Activated naive CD4-positive, alpha-beta T cell (primary cell): ENCODE measurements around the gene TMC7.
"Not testable (repeated sequence)": the region's sequence is repeated elsewhere in the genome, so short reads cannot be mapped to it uniquely, and the experiment has no call there.

Experiments
- DNase-seq, 4 experiments: peaks; one replicate each; lab custom pipeline; 2025; lab: John Stamatoyannopoulos, UW

The TMC7 gene

GRCh38 chr16:18984435-18985005 is 786 bp downstream of the TMC7 start:
- no peak for DNase-seq

DNA sequence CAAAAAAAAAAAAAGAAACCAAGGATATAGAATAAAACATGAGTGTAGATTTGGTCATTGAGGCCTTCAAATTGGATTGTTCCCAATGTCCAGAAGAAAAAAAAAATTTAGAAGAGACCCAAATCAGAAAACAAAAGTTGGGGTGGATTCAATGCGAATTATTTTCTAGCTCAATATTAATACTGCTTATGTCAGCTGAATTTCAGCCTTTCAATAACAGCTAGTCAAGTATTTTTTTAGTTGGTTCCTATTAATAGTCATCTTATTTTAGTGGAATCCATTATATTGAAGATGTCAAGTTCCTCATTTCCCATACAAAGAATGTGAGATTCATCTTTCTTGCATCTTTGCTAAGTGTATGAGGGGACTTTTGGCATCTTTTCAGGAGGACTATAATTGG is 1.5 kb downstream of the TMC7 start:
- not testable (repeated sequence) for DNase-seq

DNA sequence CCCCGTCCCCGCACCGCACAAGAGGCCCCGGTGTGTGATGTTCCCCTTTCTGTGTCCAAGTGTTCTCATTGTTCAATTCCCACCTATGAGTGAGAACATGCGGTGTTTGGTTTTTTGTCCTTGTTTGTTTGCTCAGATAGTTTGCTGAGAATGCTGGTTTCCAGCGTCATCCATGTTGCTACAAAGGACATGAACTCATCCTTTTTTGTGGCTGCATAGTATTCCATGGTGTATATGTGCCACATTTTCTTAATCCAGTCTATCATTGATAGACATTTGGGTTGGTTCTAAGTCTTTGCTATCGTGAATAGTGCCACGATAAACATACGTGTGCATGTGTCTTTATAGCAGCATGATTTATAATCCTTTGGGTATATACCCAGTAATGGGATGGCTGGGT is 8.0 kb downstream of the TMC7 start:
- not testable (repeated sequence) for DNase-seq

- not testable (repeated sequence) for DNase-seq
Observed at GRCh38 chr16:18993531-18993930, 9.8 kb downstream of the TMC7 start.

GRCh38 chr16:18994181-18994580 is 10.4 kb downstream of the TMC7 start:
- DNase-seq: not testable (repeated sequence)

DNA sequence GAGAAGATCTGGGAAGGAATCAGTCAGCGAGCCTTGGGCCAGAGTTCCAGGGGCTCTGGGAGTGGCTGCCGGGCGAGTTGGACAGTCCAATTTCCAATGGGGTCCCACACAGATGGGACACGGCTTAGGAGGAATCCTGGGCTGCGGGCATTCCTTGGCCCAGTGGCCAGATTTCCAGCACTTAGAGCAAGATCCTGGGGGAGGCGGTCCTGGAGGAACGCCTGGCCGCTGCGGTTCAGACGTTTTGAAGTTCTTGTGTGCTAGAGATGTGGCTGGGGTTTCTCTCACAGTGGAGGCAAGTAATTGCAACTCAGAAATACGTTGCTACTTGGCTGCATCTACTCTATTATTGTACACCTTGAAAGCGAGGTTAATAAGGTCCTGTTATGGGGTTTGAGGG is 11.7 kb downstream of the TMC7 start:
- DNase-seq: not testable (repeated sequence)

DNA sequence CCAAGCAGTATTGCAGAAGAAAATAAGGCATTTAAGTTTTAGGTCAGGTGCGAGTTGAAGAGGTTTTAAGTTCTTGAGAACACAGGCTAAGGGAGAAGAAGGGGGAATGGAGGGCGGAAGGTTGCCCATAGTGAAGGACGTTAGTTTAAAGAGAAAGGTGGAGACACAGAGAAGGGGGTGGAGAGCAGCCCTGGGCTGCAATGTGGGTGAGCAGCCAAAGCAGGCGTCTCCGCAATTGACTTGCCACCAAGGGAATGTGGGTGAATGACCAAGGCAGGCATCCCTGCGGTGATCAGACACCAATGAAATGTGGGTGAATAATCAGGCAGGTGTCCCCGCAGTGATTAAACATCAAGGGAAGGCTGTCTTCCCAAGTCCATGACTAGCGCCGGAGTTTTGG is 12.8 kb downstream of the TMC7 start:
- DNase-seq: not testable (repeated sequence)

GRCh38 chr16:18997001-18997400 is 13.3 kb downstream of the TMC7 start:
- DNase-seq: not testable (repeated sequence)

DNA sequence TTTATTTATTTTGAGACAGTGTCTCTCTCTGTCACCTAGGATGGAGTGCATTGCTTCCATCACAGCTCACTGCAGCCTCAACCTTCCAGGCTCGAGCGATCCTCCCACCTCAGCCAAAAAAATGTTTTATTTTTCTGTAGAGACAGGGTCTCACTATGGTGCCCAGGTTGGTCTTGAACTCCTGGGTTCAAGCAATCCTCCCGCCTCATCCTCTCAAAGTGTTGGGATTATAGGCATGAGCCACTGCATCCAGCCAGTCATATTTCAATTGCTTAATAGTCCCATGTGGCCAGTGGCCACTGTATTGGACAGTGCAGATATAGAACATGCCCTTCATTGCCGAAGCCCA is 15.3 kb downstream of the TMC7 start:
- DNase-seq: no peak

DNA sequence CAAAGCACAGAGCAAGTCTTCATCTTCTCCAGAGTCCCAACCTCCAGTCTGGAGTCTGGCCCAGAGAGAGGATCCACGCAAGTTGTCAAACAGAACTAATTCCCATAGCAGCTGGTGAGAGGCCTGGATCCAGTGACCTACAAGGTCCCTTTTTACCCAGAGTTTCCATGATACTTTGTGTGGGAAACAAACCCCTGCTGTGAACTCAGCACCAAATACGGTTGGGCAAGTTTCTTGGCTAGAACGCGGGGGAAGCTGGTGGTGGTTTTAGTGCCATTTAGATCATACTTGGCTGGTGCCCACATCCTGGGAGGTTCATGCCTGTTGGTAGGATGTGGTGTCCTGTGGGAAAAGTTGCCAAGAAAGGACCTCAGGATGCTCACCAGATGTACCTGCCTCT is 18.1 kb downstream of the TMC7 start:
- no peak for DNase-seq

- no peak for DNase-seq
Observed at GRCh38 chr16:19003935-19004334, 20.2 kb downstream of the TMC7 start.

- no peak for DNase-seq
Observed at GRCh38 chr16:19005561-19006445, 22.1 kb downstream of the TMC7 start.

DNA sequence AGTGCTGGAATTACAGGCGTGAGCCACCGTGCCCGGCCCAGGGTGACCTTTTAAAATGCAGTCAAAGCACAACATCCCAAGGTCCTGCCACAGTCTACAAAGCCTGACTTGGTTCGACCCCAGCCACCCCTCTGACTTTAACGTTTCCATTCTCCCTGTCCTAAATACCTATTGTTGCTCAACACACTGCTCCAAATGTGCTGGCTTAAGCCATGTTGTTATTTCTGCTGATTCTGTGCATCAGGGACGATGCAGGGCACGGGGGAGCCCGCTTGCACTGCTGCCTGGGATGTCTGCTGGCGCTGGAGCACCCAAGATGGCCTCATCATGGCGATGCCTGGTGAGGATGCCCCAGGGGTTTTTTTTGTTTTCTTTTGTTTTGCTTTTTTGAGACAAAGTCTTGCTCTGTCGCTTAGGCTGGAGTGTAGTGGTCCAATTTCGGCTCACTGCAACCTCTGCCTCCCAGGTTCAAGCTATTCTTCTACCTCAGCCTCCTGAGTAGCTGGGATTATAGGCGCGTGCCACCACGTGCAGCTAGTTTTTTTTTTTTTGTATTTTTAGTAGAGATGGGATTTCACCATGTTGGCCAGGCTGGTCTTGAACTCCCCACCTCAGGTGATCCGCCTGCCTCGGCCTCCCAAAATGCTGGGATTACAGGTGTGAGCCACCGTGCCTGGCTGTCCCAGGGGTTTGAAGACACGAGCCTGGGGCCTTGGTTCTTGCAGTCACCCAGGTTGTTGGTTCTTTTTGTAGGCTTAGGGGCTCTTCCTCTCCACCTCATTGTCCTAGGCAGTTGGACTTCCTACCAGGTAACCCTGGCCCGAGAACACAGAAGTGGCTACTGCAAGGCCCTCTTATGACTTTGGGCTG is 22.9 kb downstream of the TMC7 start:
- DNase-seq: no peak

DNA sequence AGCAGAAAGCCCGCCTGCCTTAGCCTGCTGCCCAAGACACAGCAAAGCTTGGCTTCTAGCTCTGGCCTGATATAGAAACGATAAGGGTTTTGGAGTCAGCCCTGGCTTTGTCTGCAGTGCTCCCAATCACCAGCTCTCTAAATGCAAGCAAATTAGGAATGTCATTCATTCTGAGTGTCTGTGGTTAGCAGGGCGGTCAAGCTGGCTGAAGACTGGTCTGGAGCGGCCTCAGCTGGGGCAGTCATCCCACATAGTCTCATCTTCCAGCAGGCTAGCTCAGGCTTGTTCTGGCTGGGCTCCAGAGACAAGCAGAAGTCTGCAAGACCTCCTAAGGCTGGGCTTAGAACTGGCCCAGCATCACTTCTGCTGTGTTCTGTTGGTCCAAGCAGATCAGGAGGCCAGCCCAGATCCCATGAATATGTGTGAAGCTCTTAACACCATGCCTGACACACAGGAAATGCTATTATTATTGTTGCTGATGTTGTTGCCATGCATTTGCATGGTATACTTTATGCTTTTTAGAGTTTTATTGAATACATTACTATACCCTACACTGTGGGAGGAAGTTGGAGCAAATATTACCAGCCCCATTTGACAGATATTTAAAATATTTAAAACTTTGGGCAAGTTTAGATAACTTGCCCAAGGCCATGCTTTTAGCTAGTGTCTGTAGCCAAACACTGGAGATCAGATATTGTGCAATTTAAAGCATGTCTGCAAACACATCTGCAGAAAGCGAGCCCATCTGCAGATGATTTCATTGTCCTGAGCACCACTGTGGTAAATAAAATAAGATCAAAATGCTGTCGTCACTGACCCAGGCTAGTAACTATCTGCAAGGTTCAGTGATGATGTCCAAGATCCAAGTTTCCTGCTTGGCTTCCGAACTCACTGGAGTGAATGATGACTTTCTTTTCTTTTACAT is 24.8 kb downstream of the TMC7 start:
- DNase-seq: no peak

DNA sequence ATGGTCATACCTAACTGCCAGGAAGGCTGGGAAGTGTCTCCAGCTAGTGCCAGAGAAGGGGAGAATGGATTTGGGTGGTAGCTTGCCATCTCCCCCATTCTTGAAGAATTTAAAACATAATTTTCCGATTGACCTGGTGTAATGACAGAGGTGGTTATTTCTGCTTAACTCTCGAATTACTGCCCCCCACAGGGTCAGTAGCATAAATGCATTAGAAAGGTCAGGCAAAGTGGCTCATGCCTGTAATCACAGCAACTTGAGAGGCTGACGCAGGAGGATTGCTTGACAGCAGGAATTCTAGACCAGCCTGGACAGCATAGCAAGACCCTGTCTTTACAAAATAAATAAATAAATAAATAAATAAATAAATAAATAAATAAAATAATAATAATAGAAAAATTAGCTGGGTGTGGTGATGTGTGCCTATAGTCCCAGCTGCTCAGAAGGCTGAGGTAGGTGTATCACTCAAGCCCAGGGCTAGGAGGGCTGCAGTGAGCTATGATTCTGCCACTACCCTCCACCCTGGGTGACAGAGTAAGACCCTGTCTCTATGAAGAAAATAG is 27.5 kb downstream of the TMC7 start:
- no peak for DNase-seq

- DNase-seq: no peak
Observed at GRCh38 chr16:19014461-19014860, 30.7 kb downstream of the TMC7 start.

DNA sequence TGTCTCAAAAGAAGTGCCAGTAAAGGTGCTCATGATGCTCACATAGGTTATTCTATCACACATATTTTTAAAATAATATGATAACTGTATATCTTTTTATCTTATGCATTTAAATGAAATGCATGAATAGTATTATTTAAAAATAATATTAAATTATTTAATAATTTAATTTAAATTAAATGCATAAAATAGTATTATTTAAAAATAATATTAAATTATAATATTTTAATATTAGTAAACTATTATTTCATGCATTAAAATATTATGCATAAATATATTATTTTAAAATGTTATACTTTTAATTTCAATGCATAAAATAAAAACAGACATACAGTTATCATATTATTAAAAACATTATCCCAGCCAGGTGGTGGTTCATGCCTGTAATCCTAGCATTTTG is 33.4 kb downstream of the TMC7 start:
- DNase-seq: no peak

DNA sequence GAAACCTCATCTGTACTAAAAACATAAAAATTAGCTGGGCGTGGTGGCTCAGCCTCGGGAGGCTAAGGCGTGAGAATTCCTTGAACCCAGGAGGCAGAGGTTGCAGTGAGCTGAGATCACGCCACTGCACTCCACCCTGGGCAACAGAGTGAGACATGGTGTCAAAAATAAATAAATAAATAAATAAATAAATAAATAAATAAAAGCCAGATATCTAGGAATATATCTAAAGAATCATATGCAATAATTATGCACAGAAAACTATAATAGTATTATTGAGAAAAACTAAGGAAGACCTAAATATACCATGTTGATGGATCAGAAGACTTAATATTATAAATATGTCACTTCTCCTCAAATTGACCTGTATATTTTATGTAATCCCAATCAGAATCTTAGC is 37.0 kb downstream of the TMC7 start:
- no peak for DNase-seq

- DNase-seq: no peak
Observed at GRCh38 chr16:19021747-19022146, 38.0 kb downstream of the TMC7 start.

DNA sequence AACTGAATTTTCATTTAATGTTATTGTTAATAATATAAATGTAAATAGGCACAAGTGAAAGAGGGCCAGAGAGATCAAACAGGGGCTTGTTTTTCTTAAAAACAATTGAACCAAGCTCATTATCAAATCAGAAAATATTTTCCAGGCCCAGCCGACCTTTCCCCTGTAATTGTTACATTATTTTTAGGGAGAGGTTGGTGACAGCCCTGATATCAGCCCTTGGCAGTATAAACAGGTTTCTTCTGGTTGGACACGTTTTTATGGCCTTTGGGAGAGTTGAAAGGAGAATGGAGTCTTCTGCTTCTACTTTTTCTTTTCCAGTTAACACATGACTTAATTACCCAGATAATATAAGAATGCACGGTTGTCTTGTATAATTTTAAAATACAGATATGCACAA is 43.7 kb downstream of the TMC7 start:
- no peak for DNase-seq

DNA sequence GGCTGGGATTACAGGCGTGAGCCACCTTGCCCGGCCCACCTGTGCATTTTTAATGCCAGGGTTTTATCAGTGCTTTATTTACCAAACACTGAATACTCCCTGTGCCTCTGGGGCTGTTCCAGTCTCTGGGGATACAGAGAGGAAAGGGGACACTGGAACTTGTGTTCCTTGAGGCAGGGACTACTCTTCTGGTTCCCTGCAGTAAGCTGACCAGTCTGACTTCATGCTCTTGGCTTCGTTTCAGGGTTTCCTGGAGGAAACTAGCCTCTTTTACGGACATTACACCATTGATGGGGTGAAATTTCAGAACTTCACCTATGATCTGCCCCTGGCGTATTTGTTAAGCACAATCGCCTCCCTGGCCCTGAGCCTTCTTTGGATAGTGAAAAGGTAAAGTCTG is 46.2 kb downstream of the TMC7 start:
- no peak for DNase-seq
